Activated naive CD4-positive, alpha-beta T cell treated with anti-CD3 and anti-CD28 coated beads, Interleukin-2, amount 50 U/mL, for 72 hours (primary cell): ENCODE measurements around the gene GNB1L. TPM values are rescaled to one million over a fixed set of nuclear protein-coding genes. Genes with fewer than 3 reads are reported as not detected.
A peak's percentile ranks its signal among the peaks of the same experiment; 100 is the strongest.

Source experiments
- ATAC-seq, 2 donors: fragments of 150-1000 bp; cut with Tn5 transposase; 2 replicates each; pipeline ENCODE4 v1.10.0; 2021; ENCODE audit warnings: mild to moderate bottlenecking in 2 of 2, moderate library complexity in 2 of 2
- DNase-seq, 2 donors: peaks; one replicate each; pipeline ENCODE4 v3.0.0; 2021 to 2022; ENCODE audit warnings: low spot score in 2 of 2
- H3K27ac Mint-ChIP-seq, 2 donors: one replicate each; pipeline ENCODE4 v1.8.0; 2022; ENCODE audit warnings: mild to moderate bottlenecking in 2 of 2, mixed read lengths in 2 of 2
- H3K36me3 Mint-ChIP-seq, 2 donors: one replicate each; pipeline ENCODE4 v1.8.0; 2022; ENCODE audit warnings: mixed read lengths in 2 of 2
- H3K9me3 Mint-ChIP-seq, 2 donors: one replicate each; pipeline ENCODE4 v1.8.0; 2022; ENCODE audit warnings: mixed read lengths in 2 of 2
- total RNA-seq, 2 donors: library from RNA; stranded (reverse); gene quantifications; one replicate each; pipeline ENCODE4 v1.2.3, GENCODE V29; 2022

Gene GNB1L
- total RNA-seq, 2 donors from 2014 or later: 9.6 to 13.4 TPM

GRCh38 chr22:19764636-19765476, 89.8 kb downstream of the GNB1L start:
- no peak for ATAC-seq
- no peak for DNase-seq
- peaks cover 7 to 11% of the 10 kb centered on the region in 2 donors for H3K36me3 Mint-ChIP-seq
- H3K27ac Mint-ChIP-seq: no peak overlapping the region
- H3K9me3 Mint-ChIP-seq: no peaks in the 10 kb centered on the region

DNA sequence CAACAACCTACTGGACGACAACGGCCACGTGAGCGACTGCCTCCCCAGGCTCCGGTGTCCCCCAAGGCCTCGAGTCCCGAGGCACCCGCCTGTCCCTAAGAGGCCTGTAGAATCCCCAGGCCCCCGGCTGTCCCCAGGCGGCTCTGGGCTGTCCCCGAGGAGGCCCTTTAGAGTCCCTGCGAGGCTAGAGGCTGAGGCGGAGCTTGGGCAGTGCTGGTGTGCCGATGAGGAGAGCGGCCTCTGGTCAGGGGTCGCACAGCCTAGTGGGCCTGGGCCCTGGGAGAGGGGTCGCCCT, 90.4 kb downstream of the GNB1L start:
- no peak overlapping the region for H3K27ac Mint-ChIP-seq
- ATAC-seq (no peak), DNase-seq (no peak)
- H3K9me3 Mint-ChIP-seq: no peaks in the 10 kb centered on the region
- peaks cover 11 to 12% of the 10 kb centered on the region in 2 donors for H3K36me3 Mint-ChIP-seq

DNA sequence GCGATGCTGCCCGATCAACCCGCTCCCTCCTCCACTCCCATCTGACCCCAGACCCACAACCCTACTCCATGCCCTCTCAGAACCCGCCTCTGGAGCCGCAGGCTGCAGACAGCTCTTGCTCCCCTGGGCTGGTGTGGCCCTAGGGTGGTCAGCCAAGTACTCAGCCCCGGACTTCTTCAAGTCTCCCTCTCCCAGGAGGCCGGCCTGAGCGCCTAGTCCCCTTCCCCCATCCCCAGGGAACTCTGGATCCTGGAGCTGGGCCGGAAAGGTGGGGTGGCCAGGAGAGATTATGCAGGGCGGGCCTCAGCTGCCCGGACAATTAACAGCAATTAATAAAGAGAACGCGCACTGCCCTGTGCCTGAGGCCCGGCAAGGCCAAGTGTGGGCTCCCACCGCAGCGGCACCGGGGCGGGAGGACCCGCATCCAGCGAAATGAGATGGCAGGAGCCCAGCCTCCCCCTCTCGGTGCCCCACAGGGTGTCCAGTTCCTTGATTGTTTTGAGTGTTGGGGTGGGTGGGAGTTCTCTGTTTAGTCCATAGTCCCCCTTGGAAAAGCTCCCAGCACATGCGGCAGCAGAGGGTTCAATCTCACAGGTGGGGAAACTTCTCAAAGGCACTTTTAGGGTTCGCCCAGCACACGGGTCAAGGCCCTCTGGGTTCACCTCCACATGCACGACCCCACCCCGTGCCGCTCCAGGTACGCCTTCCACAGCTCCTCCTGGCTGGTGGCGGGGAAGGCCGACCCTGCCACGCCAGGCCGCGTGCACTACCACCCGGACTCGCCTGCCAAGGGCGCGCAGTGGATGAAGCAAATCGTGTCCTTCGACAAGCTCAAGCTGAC, 91.0 kb downstream of the GNB1L start:
- H3K27ac Mint-ChIP-seq: no peak overlapping the region
- DNase-seq (no peak), ATAC-seq (no peak)
- H3K9me3 Mint-ChIP-seq: no peaks in the 10 kb centered on the region
- peaks cover 10 to 11% of the 10 kb centered on the region in 2 donors for H3K36me3 Mint-ChIP-seq

- Mint-ChIP-seq H3K36me3 (peaks cover 10 to 11% of the 10 kb centered on the region in 2 donors), H3K9me3 (no peaks in the 10 kb centered on the region), H3K27ac (no peak overlapping the region)
- DNase-seq (no peak), ATAC-seq (no peak)
Observed at GRCh38 chr22:19762568-19763457, 91.9 kb downstream of the GNB1L start.

DNA sequence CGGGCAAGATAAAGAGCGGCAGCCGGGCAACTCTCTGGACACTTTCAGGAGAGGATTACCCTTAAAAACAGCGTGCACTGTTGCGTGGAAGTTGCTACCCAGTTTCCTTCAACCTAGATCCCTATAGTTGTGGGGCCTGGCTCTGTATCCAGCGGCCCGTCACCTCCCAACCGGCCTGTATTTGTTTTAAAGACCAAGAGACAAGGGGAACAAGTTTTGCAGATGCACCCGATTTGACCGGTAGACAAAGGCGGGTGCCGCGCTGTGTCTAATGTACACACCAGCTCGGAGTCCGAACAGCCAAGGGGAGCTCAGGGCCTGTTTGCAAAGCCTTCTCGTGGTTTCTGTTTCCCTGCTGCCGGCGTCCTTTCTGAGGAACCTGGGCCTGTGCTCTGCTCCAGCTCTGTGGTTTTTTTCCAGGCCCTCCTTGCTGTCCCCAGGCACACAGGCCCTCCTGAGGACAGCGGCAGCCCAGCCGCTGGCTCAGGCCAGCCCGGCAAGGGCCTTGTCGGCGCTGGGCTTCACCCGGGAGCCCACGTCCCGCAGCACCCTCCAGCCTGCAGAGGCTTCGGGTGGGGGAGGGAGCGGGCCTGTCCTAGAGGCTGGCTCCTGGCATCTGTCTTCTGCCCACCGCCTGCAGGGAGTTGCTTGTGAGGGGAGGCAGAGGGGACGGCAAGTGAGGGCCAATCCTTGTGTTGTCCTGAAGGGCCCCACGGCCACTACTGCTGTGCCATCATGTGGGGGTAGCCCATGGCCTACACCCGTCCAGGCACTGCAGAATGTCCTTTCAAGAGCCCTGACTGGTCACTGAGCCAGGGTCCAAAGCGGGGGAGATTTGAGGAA, 92.7 kb downstream of the GNB1L start:
- ATAC-seq (no peak), DNase-seq (no peak)
- no peak overlapping the region for H3K27ac Mint-ChIP-seq
- H3K9me3 Mint-ChIP-seq: no peaks in the 10 kb centered on the region
- peaks cover 10 to 11% of the 10 kb centered on the region in 2 donors for H3K36me3 Mint-ChIP-seq

DNA sequence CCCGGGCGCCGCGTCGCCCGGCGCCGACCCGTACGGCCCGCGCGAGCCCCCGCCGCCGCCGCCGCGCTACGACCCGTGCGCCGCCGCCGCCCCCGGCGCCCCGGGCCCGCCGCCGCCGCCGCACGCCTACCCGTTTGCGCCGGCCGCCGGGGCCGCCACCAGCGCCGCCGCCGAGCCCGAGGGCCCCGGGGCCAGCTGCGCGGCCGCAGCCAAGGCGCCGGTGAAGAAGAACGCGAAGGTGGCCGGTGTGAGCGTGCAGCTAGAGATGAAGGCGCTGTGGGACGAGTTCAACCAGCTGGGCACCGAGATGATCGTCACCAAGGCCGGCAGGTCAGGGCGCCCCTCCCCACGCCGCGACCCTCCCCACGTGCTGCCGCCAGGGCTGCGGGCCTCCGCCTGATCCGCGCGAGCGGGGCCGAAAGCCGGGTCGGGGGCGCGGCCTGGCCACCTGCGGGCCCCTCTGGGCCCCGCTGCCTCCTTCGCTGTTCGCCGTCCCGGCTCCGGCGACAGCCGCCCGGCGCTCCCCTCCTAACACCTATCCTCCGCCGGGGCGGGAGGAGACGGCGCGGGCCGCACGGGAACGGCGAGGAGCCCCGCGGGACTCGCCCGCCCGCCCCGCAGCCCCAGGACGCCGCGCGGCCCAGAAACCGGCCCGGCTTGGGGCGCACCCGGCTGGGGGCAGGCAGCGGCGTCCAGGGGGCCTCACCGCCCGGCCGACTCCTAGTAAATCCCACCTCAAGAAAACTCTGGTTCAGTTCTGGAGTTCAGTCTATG, 93.5 kb downstream of the GNB1L start:
- Mint-ChIP-seq H3K9me3 (no peaks in the 10 kb centered on the region), H3K36me3 (peaks cover 10 to 11% of the 10 kb centered on the region in 2 donors), H3K27ac (no peak overlapping the region)
- DNase-seq (no peak), ATAC-seq (no peak)

- DNase-seq: no peak
- Mint-ChIP-seq H3K9me3 (no peaks in the 10 kb centered on the region), H3K36me3 (peaks cover 10 to 11% of the 10 kb centered on the region in 2 donors), H3K27ac (peak within 1 kb of the TSS in 1 of 2 donors; percentile 83)
- no peak for ATAC-seq
Observed at GRCh38 chr22:19760058-19760950, 94.4 kb downstream of the GNB1L start, which contains the start of gene TBX1. TSS of gene TBX1 (plus strand) at chr22:19760778. CDS start at chr22:19760844, 66 bp downstream.

- H3K9me3 Mint-ChIP-seq: no peaks in the 10 kb centered on the region
- no peak for DNase-seq
- H3K36me3 Mint-ChIP-seq: peaks cover 10 to 11% of the 10 kb centered on the region in 2 donors
- ATAC-seq: no peak
- peak overlapping the region in 1 of 2 donors; percentile 83 for H3K27ac Mint-ChIP-seq
Observed at GRCh38 chr22:19759427-19760057, 95.1 kb downstream of the GNB1L start.

DNA sequence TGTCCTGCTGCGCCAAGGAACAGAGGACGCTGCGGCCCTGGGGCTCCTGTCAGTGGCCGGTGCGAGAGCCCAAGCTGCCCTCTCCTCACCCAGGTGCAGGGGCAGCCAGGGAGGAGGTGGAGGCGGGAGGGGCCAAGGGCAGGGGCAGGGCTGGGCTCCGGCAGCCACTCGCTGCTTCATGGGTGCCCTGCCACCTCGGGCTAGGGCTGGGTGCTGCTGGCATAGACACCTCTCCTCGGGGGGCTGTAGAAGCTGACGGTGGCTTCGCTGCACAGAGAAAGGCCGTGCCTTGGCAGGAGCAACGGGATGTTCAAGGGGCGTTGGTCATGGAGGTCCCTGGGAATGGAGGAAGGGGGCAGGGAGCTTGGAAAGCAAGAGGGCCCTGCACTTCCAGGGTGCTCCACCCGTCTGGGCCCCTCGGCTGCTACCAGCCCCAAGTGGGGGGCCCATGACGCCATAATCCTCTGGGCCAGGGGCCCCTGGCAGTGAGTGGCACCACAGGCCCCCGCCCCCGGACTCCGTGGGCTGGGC, 95.7 kb downstream of the GNB1L start:
- H3K36me3 Mint-ChIP-seq: peaks cover 10 to 11% of the 10 kb centered on the region in 2 donors
- H3K27ac Mint-ChIP-seq: no peak overlapping the region
- DNase-seq (no peak), ATAC-seq (no peak)
- no peaks in the 10 kb centered on the region for H3K9me3 Mint-ChIP-seq

DNA sequence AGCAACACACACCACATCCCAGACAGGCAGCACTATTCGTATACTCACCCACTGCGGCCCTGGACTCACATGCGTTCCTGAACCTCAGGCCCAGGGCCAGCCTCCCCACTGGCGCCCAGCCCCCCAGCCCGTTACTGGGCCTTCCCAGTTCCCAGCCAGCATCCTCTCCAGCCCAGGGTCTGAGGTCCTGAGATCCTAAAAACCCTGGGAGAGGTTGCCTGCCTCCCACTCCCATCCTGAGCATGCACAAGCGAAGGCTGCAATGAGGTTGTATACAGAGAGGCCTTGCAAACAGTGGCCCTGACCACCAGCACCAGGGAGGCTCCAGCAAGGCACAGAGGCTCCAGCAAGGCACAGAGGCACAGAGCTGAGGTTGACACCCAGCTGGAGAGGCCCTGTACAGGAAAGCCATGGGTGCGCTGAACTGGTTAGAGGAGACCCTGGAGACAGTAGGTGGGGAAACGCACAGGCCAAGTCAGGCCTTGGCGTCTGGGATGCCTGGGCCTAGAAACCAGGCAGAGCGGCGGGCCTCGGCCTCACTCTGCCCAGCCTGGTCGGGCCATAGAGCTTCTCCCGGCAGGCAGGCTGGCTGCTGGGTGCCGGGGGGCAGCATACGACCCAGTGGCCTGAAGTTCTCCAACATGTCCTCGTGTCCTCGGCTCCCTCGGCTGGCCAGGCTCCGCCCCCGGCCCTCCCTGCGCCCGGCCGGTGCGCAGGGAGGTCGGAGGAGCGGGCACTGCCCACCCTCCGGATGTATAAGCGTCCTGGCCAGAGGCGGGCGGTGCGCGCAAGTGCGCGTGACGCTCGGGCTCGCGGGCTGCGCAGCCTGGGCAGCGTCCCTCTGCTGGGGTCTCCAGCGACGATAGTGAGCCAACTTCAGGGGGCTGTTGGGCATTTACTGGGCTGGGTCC, 96.4 kb downstream of the GNB1L start:
- ATAC-seq (no peak), DNase-seq (no peak)
- peaks cover 10 to 11% of the 10 kb centered on the region in 2 donors for H3K36me3 Mint-ChIP-seq
- H3K9me3 Mint-ChIP-seq: no peaks in the 10 kb centered on the region
- H3K27ac Mint-ChIP-seq: no peak overlapping the region

DNA sequence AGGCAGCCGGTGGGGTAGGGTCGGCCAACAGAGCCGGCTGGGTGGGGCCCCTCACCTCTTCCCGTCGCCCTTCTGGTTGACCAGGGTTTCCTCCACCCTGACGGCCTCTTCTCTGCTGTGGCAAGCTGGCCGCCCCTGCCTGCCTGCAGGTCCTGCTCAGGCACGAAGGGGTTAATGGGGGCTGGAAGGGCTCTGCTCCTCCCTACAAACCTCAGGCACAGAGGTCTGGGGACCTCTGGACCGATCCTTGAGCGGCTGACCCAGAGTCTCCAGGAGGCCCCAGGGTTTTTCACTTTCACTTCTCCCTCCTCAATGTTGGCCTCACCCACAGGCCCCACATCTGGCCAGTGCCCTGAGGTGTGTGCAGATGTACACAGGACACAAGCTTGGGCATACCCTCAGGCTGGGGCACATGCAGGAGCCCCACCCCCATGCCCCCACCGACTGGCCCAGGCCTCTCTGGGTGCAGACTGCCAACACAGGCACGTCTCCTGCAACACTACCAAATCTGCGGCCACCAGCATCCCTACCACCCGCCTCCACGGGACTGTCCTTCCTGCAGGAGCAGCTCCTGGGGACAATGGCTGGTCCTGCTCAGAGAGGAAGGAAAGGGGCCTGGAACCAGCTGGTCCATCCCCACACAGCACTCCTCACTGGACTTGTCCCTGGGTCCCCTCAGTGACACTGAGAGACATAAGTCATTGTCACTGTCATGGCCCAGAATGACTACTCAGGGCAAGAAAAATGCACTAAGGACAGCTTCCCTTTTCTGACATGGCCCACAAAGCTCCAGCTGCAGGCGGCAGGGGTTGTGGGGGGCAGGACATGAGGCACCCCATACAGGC, 97.3 kb downstream of the GNB1L start:
- H3K9me3 Mint-ChIP-seq: no peaks in the 10 kb centered on the region
- H3K36me3 Mint-ChIP-seq: peaks cover 10 to 11% of the 10 kb centered on the region in 2 donors
- no peak overlapping the region for H3K27ac Mint-ChIP-seq
- DNase-seq: no peak
- ATAC-seq: no peak
